ENCODE data around the gene HTR2B. TPM values are rescaled to one million over a fixed set of nuclear protein-coding genes. Genes with fewer than 3 reads are reported as not detected.

The HTR2B gene
- total and polyA plus RNA-seq, 10 donors = 0.14 to 1.3 (median 0.51) TPM; not detected in 1

DNA sequence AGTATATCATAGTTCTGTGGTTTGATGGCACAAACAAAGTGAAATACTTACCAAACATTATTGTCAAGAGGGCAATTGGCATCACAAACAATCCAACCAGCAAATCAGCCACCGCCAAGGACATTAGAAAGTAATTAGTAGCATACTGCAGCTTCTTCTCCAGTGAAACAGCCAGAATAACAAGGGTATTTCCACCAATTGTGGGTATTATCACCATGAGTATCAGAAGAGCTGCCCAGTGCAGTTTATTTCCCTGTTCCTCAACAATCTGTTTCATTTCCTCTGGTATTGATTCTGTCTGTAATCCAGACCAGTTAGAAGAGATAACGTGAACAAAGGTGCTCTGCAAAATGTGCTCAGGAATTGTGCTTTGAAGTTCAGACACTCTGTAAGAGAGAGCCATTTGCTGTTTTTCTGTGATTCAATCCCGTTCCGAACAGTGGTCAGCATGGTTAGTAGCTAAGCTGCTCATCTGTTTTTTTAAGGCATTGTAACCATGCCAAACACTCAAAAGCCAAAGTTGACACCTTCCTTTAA lies 1.4 kb downstream of the HTR2B start:
- H3K36me3 ChIP-seq = no peaks in the 10 kb centered on the region
- no peaks in the 10 kb centered on the region for H3K9me3 ChIP-seq
- H3K27ac ChIP-seq = peak overlapping the region in 7 of 8 donors; percentile 24 to 66 (median 45)
- H3K4me3 ChIP-seq = peak overlapping the region in 3 of 8 donors; percentile 3 to 30 (median 15)
- H3K27me3 ChIP-seq (replicated peaks in 1 of 7) = no peaks in the 10 kb centered on the region
- intact Hi-C loops (cut with DNase I; ENCODE audit: low total_unique reads) = no loop called here
- no peak for DNase-seq
- TF ChIP-seq POLR2A (IDR thresholded peaks at IDR 0.05) (no peak), POLR2AphosphoS5 (IDR thresholded peaks at IDR 0.05) (no peak)
- TF ChIP-seq, protein P1, sequence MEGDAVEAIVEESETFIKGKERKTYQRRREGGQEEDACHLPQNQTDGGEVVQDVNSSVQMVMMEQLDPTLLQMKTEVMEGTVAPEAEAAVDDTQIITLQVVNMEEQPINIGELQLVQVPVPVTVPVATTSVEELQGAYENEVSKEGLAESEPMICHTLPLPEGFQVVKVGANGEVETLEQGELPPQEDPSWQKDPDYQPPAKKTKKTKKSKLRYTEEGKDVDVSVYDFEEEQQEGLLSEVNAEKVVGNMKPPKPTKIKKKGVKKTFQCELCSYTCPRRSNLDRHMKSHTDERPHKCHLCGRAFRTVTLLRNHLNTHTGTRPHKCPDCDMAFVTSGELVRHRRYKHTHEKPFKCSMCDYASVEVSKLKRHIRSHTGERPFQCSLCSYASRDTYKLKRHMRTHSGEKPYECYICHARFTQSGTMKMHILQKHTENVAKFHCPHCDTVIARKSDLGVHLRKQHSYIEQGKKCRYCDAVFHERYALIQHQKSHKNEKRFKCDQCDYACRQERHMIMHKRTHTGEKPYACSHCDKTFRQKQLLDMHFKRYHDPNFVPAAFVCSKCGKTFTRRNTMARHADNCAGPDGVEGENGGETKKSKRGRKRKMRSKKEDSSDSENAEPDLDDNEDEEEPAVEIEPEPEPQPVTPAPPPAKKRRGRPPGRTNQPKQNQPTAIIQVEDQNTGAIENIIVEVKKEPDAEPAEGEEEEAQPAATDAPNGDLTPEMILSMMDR (IDR thresholded peaks at IDR 0.05 in 8 of 11, conservative IDR thresholded peaks at IDR 0.05 in 3 of 11) = no peak
- 52 to 68% (median 59%) methylated on average over 4 of the region's 4 CpGs for WGBS, 5 donors
- H3K4me1 ChIP-seq = peaks cover 0 to 31% (median 19%) of the 10 kb centered on the region in 6 donors

DNA sequence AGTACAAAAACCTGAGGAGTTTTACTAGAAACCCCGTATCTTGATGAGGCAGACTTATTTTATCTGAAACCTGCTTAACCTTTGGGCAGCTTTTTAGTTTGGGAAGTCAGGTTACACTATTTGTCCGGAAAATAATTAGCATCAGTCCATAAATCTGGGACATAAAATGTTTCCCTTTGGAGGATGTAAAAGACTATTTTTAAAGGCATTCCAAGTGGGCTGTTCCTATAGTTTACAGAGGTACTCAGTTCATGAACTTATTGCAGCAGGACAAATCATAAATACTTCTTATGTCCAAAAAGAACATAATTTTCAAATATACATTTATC lies 6.3 kb downstream of the HTR2B start:
- Histone ChIP-seq H3K27me3 (replicated peaks in 1 of 7) (no peaks in the 10 kb centered on the region), H3K9me3 (no peaks in the 10 kb centered on the region), H3K36me3 (peaks cover 0 to 3% (median 0%) of the 10 kb centered on the region in 6 donors), H3K4me3 (no peak overlapping the region), H3K27ac (no peak overlapping the region), H3K4me1 (peaks cover 0 to 14% (median 6%) of the 10 kb centered on the region in 6 donors)
- WGBS, 5 donors = 69 to 85% (median 78%) methylated on average over 2 of the region's 2 CpGs
- DNase-seq = no peak
- TF ChIP-seq, protein P1 (IDR thresholded peaks at IDR 0.05 in 8 of 11, conservative IDR thresholded peaks at IDR 0.05 in 3 of 11) = no peak
- TF ChIP-seq POLR2A (IDR thresholded peaks at IDR 0.05) = no peak
- intact Hi-C loops (cut with DNase I; ENCODE audit: low total_unique reads) = no loop called here

DNA sequence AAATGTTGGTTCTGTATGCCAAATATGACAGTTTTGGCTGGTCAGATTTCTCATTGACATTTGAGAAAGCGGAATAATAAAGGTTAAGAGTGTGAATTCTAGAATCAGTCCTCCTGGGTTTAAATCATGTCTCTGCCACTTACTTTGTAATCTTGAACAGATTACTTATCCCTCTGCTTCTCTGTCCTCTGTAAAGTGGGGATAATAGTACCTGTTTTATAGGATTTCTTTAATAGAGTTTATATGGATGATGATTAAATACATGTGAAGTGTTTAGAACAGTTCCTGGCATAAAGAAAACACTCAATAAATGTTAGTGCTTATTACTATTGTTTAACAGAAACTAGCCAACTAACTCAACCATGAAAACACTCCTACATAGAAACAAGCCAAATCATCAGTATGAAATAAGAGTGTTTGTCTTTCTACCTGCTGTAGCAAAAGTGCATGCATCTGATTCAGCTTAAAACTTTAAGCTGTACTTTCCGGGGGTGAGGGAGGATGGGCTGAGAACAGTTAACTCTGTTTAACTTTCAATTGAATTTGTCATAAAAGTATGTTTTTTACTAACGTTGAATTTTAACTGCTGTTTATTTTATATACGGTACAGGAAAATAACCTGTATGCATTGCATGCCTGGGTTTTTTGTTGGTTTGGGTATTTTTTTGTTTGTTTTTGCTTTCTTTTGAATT lies 6.8 kb downstream of the HTR2B start:
- DNase-seq = no peak
- Histone ChIP-seq H3K4me3 (no peak overlapping the region), H3K27ac (no peak overlapping the region), H3K4me1 (peaks cover 0 to 9% (median 3%) of the 10 kb centered on the region in 6 donors), H3K36me3 (peaks cover 0 to 8% (median 0%) of the 10 kb centered on the region in 6 donors), H3K27me3 (replicated peaks in 1 of 7) (no peaks in the 10 kb centered on the region), H3K9me3 (no peaks in the 10 kb centered on the region)
- intact Hi-C loops (cut with DNase I; ENCODE audit: low total_unique reads) = no loop called here
- 67 to 86% (median 79%) methylated on average over 4 of the region's 4 CpGs for WGBS, 5 donors
- TF ChIP-seq POLR2A (IDR thresholded peaks at IDR 0.05) = no peak
- TF ChIP-seq, protein P1 (IDR thresholded peaks at IDR 0.05 in 8 of 11, conservative IDR thresholded peaks at IDR 0.05 in 3 of 11) = no peak
- no peak for TF ChIP-seq POLR2AphosphoS5 (IDR thresholded peaks at IDR 0.05)

DNA sequence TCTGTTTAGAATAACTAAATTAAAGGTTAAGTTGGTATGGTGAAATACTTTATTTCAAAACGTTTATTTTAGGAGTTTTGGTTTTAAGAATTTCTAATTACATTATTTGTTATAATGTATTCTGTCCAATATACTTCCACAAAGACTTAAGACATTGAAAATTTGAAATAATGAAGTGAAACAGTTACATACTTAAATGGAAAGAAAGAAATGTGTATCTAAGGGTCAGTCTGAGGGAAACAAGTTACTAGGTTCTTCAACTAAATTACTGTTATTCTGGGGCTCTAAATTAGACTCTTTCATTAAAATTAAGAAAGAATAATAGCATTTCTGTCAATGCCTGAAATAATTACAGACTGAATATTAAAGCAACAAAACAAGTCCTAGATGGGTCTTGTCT lies 7.7 kb downstream of the HTR2B start:
- no peak overlapping the region for H3K27ac ChIP-seq
- no peak overlapping the region for H3K4me3 ChIP-seq
- no peak for DNase-seq
- WGBS, 5 donors = 49 to 64% (median 53%) methylated on average over 1 of the region's 1 CpG
- peaks cover 0 to 4% (median 0%) of the 10 kb centered on the region in 6 donors for H3K4me1 ChIP-seq
- no peaks in the 10 kb centered on the region for H3K27me3 ChIP-seq (replicated peaks in 1 of 7)
- intact Hi-C loops (cut with DNase I; ENCODE audit: low total_unique reads) = no loop called here
- H3K9me3 ChIP-seq = no peaks in the 10 kb centered on the region
- TF ChIP-seq POLR2AphosphoS5 (IDR thresholded peaks at IDR 0.05) (no peak), POLR2A (IDR thresholded peaks at IDR 0.05) (no peak)
- TF ChIP-seq, protein P1 (IDR thresholded peaks at IDR 0.05 in 8 of 11, conservative IDR thresholded peaks at IDR 0.05 in 3 of 11) = no peak
- H3K36me3 ChIP-seq = peaks cover 0 to 17% (median 0%) of the 10 kb centered on the region in 6 donors

All from spleen (tissue), 11 donors.